G401 (cell line): ENCODE results near the gene EDIL3. TPM values are rescaled to one million over a fixed set of nuclear protein-coding genes. Genes with fewer than 3 reads are reported as not detected.
"Not testable (repeated sequence)": the region's sequence is repeated elsewhere in the genome, so short reads cannot be mapped to it uniquely, and the experiment has no call there.

Experiments used
- DNase-seq: peaks from one replicate; pipeline ENCODE4 v3.0.0-alpha.2; 2015; ENCODE audit warnings: low spot score
- in situ Hi-C: cut with HindIII; loops from 2 replicates; pipeline ENCODE4 v1.10.0; 2016; ENCODE audit warnings: low sequenced_read_pairs, mixed read lengths
- total RNA-seq: library from RNA; depleted of rRNA; stranded (reverse); fragments of >200 nt; shearing (Covaris generic); gene quantifications from 2 replicates; pipeline ENCODE4 v1.2.3, GENCODE V29; 2014

EDIL3 gene
- total RNA-seq, 1 experiment from 2014 or later: not detected

DNA sequence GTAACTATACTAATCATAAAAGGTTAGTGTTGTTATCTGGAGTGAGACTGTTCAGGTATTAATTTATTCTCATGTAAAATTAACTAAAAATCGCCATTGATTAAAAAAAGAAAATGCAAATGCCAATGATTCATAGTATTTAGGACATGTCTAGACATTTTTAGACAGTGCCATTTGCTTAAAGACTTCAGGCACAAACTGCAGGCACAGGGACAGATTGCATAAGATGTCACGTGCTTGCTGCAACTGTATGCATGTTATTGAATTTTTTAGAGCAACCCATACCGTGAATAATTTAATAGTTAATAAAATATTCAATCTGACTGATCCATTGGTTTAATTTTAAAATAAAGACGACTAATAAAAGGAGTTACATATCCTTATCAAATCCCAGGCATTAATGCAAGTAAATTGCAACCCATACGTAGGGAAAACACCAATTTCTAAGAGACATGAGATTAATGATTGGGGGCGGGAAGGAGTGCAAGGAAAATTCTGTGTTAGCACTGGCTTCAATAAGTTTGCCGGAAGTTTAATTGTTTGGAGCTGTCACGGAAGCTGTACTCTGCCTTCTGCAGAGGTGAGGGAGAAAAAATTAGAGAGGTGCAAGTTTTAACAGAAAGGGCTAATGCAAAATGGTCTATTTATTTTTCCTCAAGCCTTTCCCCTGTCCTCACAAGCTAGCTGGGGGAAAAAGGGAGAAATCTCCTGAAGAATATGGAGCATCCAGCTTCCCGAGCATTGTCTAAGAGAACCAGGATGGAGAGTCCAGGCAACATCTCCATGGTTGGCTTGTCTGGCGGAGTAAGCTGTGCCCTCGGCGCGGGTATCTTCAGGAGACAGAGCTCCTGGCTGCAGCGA lies 2.9 kb downstream of the EDIL3 start:
- DNase-seq: peak; percentile 76
- in situ Hi-C loops: no loop called here

DNA sequence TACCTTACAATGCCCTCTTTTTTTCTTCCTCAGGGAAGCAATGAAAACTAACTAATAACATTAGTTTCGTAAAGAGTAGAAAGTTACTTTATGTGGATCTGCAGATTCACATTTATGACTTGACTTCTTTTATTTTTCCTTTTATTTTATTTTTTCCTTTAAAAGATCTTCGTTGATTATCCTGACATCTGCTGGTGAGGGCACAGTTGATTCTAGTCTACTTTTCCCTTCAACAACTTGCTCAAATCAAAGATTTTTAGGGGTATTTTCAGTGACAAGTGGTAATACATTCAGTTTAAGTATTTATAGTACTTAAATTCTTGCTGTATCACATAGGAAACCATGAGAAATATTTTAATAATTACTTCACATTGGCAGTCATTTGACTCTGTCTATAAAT lies 4.9 kb downstream of the EDIL3 start:
- in situ Hi-C loops: no loop called here
- DNase-seq: no peak

DNA sequence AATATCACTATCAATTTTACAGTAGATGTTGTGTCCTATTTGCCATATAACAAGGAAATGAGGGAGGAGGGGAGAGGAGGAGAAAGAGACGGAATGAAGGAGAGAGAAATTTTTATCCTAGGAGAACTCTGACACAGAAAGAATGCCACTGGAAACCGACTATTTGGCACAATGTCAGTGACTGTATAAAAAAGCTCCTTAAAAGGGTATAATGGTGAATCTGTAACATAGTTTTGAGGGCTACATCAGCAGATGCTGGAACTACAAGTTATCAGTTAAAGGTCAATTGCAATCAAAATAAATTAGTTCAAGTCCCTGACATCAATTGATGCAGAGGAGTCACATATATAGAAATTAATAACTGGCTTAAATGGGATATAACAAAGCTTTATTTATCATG lies 5.7 kb downstream of the EDIL3 start:
- in situ Hi-C loops: no loop called here

DNA sequence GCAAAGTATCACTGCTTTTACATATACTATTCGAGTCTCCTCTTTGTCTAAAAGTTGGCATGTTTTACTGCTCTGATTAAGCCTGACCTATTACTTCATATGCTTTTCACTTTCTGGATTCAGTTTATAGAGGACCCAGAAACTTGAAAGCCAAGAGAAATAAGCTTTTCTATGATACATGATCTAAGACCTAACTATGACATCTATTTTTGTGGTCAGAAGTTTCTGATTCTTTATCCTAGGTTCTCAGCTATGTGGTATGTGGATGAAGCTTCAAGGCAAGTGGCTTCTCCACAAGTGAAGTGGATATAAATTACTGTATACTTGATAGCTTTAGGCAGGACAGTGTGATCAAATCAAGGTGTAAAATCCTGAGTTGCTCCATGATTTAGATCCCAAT lies 6.3 kb downstream of the EDIL3 start:
- in situ Hi-C loops: no loop called here
- DNase-seq: no peak

More for the DNA sequence above, 5.7 kb downstream of the EDIL3 start:
- no peak for DNase-seq

DNA sequence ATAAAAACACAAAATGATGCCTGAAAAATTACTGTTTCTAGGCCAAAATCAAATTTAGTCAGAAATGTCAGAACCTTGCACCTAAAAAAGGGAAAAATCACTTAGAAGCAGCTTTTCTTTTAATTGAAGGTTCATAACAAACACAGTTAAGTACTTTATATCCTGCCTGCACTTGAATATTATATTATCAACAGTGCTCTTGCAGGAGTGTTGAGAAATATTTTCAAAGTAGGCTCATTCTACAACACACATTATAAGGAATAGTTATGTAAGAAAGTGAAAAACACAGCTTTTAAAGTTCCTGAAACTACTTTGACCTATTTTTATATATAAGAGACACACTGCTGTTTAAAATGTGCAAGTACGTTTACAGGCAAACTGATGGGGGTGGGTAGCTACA lies 8.3 kb downstream of the EDIL3 start:
- in situ Hi-C loops: no loop called here
- DNase-seq: no peak

DNA sequence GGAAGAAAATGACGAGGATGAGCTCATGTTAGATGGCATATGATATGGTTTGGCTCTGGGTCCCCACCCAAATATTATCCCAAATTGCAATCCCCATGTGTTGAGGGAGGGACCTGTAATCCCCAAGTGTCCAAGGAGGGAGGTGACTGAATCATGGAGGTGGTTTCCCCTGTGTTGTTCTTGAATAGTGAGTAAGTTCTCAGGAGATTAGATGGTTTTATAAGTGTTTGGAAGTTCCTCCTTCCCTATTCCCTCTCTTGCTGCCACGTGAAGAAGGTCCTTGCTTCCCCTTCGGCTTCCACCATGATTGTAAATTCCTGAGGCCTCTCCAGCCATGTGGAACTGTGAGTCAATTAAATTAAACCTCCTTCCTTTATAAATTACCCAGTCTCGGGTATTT lies 10.1 kb downstream of the EDIL3 start:
- no peak for DNase-seq
- in situ Hi-C loops: no loop called here

DNA sequence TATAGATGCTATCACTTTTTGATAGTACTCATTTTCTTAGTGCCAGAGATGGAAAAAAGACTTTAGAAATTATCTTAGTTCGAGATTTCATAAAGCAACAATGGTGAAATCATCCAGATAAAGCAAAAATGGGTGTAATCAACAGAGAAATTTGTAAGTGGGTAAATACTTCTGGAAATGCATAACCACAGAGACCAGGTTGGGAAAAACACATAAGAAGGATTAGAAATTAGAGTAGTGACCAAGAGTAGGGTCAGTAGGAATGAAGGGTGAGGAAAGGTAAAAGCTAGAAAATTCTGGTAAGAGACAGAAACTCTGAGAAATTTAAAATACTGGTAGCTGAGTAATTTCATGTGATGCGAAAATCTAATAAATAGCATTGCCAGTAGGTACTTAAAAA lies 11.2 kb downstream of the EDIL3 start:
- in situ Hi-C loops: no loop called here
- no peak for DNase-seq

DNA sequence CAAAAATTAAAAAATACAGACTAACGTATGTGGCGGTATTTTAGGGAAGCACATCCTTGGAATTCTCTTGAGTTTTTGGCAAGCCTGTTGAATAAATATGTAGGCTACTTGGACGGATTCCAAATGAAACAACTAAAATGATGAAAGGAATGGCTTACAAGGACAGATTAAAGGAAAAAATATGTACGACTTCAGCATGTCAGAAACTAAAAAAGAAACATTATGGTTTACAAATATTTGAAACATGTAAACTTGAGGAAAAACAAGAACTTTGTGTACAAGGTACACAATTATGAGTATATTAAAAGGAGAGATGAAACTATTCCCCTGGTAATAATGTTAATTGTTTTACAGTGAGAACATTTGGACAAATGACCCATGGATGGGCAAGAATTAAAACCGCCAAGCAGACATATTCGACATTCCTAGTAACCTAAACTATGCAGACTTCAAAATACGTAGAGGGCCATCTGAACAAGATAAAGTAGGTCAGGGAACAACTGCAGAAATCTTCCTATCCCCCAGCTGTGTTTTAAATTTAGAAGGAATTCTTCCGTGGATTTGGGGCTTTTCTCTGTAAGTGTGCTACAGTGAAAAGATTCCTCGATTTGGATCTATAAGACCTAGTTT lies 12.5 kb downstream of the EDIL3 start:
- in situ Hi-C loops: no loop called here
- no peak for DNase-seq

DNA sequence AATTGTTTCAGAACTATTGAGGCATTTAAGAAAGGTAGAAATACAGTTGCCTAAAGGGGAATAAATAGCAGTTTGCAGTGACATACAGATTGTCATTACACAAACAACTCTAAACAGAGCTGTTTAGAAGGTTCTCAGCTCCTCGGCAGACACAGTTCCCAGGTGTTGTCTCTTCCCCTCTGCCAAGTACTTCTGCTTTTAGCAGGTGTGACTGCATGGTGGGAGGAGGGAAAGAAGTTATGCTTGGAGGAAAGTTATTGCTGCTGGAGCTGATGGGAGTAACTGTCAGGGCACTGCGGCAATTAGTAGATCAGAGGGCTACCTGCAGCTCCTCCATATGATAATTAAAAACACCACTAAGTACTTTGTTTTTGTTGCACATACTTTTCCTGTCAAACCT lies 14.5 kb downstream of the EDIL3 start:
- no peak for DNase-seq
- in situ Hi-C loops: no loop called here

DNA sequence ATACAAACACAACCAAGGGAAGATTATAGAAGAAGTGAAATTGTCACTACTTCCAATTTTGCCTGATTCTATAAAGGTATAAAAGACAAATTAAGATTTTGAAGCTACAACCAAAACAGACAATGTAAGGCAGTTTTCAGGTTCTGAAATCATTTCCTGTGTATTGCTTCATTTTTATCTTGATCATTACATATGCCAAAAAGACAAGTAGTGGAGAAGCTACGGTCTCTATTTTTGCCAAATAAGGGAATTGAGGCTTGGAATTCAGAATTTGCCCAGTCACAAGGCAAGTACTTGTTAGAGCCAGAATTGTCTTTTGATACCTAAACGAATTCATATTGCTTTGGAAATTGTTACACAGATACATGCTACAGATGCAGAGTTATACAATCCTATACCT lies 20.6 kb downstream of the EDIL3 start:
- DNase-seq: no peak
- in situ Hi-C loops: no loop called here

DNA sequence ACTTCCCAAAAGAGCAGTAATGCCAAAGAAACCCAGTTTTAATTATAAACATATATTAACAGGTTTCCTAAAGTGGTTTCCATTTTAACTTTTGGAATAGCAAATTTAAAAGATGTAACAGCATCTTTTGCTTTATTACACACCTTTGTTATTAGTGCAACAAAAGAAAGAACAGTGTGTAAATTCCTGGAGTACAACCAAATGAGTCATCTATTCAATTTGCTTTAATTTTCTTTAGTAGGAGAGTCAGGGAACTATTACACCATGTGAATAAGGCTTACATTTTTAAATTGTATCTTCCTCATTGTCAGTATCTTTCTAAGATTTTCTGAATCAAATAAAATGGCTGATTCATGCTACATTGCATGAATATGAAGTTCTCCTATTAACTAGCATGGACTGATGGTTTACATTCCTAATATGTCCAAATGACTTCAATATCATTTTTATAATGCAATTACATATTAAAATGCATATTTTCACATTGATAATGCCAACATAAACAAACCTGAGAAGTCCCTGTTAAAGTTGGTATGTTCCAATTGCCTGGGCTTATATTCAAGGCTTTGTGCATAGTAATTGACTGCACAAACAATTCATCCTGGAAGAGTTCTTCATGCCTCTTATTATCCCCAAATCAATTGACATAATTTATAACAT lies 22.5 kb downstream of the EDIL3 start:
- in situ Hi-C loops: no loop called here
- DNase-seq: no peak

DNA sequence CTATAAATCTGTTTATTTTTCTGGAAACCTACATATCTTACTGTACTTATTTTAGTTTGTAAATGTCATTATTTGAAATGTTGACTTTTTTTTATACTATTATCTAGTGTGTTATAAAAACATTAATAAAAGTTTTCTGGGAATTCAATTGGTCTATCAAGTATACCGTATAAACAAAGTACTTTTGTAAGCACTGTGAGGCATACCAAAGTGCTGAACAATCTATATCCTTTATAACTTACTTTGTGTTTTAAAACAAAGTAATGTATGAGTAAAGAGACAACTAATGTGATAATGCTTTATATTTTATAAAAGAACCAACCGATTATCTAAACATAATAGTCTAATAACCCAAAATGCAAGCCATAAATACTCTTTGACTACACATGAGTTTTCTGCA lies 23.1 kb downstream of the EDIL3 start:
- no peak for DNase-seq
- in situ Hi-C loops: no loop called here

DNA sequence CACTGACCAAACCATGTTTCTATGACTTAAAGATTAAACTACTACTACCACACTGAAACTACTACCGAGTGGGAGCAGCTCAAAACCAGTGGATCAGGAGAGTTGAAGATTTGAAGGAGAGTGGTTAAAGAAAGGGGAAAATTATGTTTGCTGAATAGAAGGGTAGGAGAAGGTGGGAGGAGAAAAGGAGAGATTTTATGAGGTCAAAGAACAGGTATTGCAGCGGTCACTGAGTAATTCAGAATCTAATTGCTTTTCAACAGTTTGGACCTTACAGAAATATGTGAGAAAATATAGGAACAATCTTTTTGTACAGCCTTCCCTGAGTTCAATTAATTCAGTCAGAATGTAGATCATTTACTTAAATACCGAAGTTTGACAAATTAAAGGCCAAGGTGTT lies 24.6 kb downstream of the EDIL3 start:
- DNase-seq: no peak
- in situ Hi-C loops: no loop called here

DNA sequence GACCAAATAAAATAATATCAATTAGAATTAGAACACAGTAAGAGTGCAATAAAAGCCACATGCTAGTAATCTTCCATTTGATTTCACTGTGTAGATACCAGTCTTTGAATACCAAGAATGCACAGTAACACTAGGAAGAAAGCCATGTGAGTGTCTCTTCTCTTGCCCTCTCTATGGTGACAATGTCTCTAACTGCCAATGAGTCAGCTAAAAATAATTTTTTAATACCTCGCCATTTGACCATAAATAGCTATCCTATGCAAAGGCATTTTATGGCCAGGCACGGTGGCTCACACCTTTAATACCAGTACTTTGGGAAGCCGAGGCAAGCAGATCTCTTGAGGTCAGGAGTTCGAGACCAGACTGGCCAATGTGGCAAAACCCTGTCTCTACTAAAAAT lies 30.6 kb downstream of the EDIL3 start:
- no peak for DNase-seq

DNA sequence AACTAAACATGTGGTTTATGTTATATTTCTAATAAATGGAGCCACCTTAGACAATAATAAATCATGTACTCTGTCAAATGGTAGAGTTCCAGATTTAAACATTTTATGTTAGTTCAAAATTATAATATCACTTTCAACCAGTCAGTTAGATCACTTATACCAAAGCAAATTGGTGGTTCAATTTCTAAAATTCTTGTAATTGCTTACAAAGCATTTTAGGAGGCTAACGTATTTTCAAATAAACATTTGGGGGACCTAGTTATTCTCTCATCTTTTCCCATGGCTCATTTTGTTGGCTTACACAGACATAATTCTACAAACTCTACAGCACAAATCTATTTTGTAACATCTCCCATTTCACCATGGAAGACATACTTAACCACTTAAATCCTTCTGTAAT lies 39.9 kb downstream of the EDIL3 start:
- no peak for DNase-seq
- in situ Hi-C loops: no loop called here

More for the DNA sequence above, 30.6 kb downstream of the EDIL3 start:
- in situ Hi-C loops: no loop called here

DNA sequence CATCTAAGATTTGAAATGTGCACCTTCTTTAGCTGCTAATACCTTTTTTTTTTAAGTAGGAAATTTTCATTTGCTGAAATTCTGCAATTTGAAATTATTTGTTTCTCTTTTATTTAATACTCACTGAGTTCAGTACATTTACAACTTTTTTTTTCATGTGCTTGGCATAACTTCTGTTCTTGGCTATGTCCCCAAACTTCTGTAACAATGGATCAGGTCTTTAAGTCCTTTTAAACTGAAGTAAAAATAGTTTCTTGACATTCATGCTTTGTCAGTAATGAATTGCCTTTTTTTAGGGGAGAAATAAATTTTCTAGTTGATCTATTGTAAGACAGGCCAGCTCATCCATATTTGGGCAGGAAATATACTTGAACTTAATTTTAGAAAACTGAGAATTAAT lies 41.5 kb downstream of the EDIL3 start:
- in situ Hi-C loops: no loop called here

DNA sequence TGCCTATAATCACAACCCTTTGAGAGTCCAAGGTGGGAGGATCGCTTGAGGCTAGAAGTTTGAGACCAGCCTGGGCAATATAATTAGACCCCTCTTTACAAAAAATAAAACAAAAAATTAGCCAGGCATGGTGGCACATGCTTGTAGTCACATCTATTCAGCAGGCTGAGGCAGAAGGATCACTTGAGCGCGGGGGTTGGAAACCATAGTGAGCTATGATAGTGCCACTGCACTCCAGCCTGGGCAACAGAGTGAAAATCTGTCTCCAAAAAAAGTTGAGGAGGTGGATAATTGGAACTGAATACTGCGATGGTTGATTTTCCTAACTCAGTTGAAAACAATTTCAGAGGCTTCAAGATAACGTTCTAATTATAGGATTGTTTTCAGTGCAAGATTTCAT lies 52.6 kb downstream of the EDIL3 start:
- in situ Hi-C loops: no loop called here
- no peak for DNase-seq

More for the DNA sequence above, 41.5 kb downstream of the EDIL3 start:
- no peak for DNase-seq

DNA sequence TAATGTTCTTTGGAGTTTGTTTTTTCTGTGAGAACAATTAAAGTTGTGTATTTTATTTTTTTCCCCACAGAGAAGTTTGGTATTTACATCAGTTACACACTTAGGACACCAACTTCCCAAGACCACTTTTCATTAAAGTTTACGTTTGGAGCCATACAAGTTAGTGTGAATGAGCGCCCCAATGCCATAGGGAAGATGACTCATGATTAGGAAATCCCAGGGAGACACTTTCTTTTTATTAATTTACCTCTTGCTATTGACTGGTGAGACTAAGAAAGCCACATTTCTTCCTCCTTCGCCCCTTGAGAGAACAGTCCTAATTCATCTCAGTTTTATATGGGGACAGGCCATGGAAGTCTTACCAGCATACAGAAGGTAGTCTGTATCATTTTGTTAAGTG lies 57.1 kb downstream of the EDIL3 start:
- in situ Hi-C loops: no loop called here
- DNase-seq: no peak

DNA sequence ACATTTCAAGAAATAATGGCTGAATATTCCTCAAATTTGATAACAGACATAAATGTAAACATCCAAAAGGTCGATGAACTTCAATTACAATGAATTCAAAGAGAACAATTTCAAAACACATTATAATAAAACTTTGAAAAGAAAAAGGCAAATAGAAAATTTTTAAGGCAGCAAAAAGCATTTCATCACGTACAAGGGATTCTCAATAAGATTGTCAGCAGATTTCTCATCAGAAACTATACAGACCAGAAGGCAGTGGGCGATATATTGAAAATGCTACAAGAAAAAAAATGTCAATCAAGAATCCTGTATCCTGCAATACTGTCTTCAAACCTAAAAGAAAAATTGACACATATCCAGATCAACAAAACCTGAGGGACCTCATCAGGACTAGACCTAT lies 62.0 kb downstream of the EDIL3 start:
- no peak for DNase-seq
- in situ Hi-C loops: no loop called here

DNA sequence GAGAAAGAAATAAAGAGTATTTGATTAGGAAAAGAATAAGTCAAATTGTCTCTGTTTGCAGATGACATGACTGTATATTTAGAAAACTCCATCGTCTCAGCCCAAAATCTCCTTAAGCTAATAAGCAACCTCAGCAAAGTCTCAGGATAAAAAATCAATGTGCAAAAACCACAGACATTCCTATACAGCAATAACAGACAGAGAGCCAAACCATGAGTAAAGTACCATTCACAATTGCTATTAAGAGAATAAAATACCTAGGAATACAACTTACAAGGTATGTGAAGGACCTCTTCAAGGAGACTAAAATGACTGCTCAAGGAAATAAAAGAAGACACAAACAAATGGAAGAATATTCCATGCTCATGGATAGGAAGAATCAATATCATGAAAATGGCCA lies 66.9 kb downstream of the EDIL3 start:
- DNase-seq, in situ Hi-C loops: not testable (repeated sequence)
